ENCODE results near the gene PDE4D.

PDE4D gene

DNA sequence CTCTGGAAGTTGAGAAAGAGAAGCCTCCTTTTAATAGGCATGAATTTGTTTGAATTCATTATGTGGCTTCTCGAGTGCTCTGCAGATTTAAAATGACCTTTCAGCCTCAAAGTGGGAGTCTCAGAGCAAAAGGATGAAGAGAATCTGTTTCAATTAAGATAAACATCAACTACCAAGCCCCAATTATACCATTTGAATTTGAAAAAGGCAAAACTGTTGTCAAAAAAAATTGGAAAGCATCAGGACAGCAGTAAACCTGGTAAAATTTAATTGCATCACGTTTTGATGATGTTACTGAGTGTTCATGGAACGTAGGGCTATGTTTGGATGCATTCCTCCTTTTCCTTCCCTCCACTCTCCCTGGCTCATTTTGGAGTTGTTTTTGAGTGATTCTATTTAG is 637.2 kb downstream of the PDE4D start:
- no peak for DNase-seq (ENCODE audit: low read depth)

DNA sequence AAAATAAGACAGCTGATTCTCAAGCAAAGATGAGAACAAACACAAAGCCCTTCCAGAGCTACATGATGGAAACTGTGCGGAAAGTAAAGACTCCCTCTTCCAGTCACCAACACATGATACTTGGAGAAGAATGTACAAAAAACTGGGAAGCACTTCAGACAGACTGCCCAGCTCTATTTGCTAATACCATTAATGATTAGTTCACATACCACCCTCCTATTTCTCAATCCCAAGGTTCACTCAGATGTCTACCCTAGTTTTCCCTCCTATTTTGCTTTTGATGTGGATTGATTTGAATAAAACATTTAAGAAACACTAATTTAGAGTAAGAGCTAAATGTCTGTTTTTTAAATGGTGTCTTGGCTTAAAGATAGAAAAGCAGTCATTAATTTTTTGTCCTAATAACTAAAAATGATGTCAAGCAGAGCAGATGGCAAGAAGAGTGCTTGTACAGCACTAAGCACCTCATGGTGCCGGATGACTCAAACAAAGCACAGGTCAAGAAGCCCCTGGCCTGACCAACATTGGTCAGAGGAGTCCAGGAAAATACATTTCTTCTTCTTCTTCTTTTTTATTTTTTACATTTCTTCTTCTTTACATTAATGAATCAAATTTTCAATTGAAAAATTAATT is 639.4 kb downstream of the PDE4D start:
- no peak for DNase-seq (ENCODE audit: low read depth)

DNA sequence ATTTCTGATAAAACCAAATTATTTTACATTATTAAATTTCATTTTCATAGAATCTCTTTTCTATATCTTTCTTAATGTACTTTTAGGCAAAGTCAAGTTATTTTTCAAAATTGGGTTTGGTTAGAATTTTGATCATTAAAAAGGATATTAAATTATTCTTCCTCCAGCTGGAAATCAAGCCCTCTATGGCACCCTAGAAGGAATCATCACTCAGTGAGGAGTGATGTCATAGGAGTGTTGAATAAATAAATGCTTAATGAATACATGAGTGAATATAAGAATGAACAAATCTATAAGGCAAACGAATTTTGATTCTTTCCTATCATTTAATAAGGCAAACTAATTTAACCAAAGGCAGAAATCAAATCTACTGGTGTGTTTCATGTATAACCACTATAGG is 639.9 kb downstream of the PDE4D start:
- no peak for DNase-seq (ENCODE audit: low read depth)

DNA sequence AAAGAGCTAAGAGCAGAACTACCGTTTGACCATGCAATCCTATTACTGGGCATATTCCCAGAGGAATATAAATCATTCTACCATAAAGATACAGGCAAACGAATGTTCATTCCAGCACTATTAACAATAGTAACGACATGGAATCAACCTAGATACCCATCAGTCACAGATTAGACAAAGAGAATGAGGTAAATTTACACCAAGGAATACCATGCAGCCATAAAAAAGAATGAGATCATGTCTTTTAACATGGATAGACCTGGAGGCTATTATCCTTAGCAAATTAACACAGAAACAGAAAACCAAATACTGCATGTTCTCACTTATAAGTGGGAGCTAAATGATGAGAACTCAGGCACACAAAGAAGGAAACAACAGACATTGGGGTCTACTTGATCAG is 641.9 kb downstream of the PDE4D start:
- DNase-seq (ENCODE audit: low read depth), result no peak

DNA sequence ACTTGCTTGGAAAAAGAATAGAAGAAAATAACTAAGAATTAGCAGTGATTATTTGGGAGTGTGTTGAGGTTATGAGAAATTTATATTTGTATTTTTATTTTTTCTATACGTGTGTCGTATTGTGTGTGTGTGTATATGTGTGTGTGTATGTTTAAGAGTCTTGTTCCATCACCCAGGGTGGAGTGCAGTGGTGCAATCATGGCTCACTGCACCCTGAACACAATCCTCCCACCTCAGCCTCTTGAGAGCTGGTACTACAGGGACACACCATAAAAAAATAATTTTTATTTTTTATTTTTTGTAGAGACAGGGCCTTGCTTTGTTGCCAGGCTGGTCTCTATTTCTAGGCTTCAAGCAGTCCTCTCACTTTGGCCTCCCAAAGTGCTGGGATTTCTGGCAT is 643.8 kb downstream of the PDE4D start:
- no peak for DNase-seq (ENCODE audit: low read depth)

DNA sequence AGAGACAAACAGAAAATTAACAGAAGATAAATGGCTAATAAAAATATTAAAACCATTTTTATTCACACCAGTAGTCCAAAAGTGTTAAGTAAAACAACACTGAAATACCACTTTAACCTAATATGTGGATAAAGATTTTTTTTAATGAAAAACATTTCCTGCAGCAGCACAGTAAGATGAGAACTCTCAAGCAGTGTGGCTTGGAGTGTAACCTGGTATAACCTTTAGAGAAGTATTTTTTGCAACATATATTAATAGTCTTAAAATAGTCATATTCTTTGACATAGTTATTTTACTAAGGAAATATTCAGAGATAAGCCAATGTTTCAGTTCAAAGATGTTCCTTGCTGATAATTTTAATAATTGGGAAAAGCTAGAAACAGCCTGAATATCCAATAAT is 644.4 kb downstream of the PDE4D start:
- DNase-seq (ENCODE audit: low read depth), result peak; percentile 27

DNA sequence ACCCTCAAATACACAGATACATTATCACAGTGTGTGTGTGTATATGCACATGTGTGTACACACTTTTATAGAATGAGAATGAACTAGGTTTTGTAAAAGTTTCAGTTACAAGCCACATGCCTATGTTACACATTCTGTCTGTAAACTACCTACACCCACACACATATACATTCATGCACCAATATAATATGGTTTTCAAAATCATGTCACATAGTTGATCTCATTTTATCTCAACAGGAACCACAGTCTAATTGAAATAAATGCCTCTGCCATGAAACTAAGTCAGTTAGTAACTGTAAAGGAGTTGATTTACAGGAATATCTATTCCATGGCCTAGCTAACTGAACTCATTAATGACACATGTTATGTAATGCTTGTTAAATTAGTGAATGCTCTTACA is 646.6 kb downstream of the PDE4D start:
- DNase-seq (ENCODE audit: low read depth), result no peak

DNA sequence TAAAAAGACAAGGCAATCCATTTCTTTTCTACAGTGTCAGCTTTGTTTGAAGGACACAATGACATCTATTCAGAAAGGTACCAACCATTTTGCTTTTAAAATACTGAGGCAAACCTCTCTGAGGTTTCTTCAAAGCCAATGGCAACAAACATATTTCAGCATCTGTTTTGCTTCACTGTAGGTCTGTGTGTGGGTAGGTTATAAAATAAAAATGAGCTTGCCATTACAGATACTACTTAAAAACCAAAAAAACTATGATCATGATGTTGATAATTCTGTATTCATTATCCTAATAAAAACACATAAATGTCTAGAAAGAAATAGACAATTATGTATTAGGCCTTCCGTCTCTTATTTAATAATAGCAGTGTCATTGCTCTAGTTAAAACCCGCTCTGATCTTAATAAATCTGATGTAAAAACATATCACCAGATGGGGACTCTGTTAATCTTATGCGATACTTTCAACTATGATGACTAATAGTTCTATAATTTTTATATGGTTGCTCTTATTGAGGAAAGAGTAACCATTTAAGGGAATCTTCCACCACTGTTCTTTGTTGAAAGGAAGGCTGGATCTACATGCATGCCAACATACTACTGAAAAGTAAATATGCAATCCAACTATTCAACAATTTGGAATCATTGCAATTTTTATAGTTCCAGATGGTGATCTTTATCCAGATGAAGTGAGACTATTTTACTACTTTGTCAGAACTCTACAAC is 647.2 kb downstream of the PDE4D start:
- DNase-seq (ENCODE audit: low read depth), result peak; percentile 68

DNA sequence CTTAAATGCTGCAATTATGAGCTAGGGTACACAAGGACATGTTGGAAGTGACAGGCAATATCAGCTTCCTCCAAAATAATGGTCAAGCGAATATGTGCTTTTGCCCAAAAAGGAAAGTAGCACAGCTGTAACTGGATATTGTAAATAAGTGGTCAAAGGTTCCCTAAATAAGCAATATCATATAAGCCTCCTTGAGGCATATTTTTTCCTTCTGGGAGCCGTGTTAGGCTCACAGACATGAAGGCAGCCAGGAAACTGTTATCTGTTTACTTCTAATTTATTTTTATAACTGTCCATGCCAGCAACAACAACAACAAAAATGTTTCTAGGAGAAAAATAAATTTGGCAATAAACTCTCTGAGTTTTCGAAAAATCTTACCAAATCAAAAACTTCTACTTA is 648.3 kb downstream of the PDE4D start:
- no peak for DNase-seq (ENCODE audit: low read depth)

DNA sequence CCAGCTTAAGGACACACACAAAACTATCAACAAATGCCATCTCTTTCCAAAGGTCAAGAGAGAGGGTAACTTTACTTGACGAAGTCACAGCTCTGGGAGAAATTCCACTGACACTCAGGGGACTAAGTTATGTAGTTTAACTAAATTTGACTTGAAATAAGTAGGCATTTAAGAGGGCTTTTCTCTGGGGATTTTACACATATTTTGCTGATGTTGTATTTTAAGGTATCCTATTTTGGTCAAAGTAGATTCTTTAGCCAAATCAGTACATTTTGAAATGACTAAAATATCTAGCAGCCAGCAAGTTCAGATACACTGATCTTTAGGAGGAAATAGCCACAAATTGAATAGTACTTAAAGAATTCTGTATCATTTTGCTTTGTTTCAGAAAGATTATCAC is 652.0 kb downstream of the PDE4D start:
- DNase-seq (ENCODE audit: low read depth), result no peak

DNA sequence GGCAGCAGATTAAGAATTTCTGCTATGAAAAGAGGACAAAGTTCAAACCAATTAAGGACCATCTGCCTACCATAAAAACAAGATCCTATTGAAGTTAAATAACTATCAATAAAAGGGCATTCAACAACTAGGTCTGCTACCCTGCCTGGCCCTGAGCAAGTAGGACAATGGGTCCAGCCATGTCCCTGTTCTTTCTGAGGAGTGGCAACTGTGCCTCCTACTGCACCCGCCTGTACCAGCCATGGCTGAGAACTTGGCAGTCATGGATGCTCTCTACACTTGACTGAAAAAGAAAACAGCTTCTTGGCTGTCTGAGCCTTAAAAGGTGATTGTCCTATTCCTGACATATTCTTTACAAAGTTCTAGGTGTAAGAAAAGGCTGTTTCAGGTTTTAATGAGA is 652.4 kb downstream of the PDE4D start:
- no peak for DNase-seq (ENCODE audit: low read depth)

DNA sequence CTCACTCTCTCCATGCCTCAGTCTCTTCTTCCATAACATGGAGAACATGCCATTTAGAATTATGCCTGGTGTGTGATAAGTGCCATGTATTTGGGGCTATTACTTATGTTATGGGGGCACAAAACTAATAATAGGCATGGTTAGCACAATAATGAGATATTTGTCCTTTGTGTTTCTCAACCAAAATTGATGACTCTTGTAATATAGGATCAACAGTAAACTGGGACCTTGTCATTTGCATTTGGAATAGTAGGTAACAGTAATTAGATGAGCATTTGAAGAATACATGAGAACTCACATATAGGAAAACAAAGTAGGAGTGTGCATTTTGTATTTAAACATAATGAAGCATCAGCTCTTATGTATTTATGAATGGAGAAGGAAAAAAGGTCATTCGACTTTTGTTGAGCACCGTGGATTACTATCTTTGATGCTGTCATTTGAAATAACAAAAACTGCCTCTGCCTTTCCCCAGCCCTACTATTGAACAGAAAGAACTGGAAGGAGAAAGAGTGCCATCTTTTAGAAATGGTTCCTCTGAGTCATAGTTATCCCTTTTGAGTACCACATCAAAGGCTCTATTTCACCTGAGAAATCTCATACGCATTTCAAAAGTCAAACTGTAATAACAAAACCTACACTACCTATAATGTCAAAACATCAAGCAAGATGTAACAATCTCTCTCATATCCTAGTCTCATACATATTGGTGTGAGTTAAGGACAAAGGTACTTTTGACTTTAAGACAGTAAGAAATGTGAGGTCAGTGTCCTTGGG is 655.2 kb downstream of the PDE4D start:
- no peak for DNase-seq (ENCODE audit: low read depth)

DNA sequence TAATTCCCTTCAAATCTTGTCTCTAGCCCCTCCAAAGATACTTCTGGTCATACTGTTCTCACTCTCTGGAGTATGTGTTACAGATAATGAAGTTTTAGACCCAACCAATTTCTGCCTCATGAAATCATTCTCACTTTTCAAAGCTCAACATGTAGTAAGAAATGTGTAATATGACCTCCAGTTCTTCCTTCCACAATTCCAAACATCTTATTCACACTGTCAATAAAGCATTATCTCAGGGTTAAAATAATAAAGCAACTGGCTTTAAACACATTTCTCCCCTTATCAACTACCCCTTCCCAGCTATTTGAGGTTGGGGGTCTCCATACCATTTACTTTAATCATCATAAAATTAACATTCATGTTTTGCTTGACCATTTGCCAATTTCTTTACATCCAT is 656.5 kb downstream of the PDE4D start:
- peak; percentile 76 for DNase-seq (ENCODE audit: low read depth)

DNA sequence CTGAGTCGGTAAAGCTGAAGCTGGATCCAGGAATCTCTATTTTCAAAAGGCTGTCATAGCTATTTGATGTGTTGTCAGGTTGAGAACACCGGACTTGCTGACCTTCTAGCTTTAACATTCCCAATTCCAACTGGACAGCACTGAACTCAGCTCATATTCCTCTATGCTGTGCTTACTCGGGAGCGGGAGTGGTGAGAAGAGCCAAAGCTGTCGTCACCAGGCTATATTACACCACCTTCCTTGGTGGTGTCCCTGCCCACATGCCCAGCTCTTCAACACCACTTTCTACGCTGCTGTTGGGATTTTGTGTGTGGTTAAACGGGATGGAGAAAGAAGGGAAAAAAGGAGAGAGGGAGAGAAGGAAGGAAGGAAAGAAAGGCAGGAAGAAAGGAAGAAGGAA is 657.1 kb downstream of the PDE4D start:
- peak; percentile 35 for DNase-seq (ENCODE audit: low read depth)

DNA sequence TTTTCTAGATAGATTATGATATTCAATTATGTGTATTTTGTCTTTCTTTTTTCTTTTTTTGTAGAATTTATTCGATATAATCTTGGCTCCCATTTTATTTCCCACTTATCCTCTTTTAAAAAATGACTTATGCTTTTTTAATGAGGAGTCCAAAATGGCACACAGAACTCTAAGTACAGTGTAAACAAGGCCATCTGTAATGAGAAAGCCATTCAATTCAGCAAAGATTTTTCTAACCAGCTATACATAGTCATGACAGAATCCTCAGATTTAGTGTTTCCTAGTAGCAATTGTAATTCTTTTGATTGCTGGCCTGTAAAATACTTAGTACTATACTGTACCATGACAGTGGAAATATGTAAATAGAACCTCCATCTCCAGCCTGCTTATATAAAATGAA is 659.3 kb downstream of the PDE4D start:
- no peak for DNase-seq (ENCODE audit: low read depth)

DNA sequence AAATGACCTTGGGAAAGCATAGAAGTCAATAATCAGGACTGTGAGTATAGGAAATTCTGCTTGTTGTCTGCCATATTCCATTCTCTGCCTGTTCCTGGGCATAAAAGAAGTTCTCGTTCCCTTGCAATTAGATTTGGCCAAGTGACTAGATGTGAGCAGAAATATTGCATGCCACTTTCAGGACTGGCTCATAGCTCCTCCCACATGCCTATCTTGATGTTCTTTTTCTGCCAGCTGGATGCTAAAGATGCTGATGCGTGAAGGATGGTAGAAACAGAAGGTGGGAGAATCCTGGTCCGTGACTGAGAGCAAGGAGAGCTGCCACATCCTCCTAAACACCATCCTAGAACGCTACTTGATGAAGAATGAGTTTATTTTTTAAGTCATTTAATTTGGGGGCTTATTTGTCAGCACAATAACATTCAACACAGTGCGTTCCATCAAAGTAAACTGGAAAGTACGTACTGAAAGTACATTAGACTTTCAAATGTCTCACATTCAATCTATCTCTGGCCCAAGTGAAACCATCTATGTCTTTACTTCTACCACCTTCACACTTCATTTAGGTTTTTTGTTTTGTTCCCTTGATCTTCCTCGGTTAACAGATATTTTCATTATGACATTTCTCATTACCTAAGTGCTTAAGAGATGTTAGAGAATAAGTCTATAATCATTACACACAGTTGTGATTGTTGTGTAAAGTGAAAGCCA is 662.1 kb downstream of the PDE4D start:
- DNase-seq (ENCODE audit: low read depth), result no peak

DNA sequence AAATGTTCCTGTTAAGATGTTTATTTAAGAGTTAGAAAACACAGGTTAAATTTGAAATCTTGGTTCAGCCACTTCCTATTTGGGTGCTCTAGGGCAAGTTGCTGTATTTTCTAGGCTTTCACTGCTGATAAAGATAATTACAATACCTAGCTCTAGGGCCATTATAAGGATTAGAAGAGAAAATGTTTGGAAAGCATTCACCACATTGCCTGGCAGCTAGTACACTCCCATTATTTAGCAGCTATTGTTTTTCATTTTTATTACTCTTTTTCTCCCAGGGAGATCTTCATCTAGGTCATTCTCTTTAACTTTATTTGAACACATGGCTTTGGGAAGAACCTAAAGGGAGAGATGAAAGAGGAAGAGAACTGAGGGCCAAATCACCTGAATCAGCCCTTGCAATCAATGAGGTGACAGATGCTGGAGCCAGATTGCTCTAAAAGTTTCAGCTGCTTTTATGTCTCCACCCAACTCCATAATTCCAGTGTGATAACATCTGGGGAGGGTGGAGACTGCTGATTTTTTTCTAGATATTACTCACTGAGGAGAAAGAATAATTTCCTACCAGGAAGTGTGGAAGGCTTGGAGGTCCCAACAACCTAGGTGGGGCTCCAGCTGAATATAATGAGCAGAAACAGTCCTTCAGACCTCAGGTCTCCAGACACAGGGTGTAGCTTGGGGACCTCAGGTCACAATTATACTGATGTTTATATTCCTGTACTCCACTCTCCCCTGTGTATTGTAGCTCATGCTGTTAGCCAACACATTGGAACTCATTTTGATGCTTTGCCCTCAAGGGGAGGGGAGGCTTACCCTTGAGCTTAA is 670.6 kb downstream of the PDE4D start:
- DNase-seq (ENCODE audit: low read depth), result no peak

DNA sequence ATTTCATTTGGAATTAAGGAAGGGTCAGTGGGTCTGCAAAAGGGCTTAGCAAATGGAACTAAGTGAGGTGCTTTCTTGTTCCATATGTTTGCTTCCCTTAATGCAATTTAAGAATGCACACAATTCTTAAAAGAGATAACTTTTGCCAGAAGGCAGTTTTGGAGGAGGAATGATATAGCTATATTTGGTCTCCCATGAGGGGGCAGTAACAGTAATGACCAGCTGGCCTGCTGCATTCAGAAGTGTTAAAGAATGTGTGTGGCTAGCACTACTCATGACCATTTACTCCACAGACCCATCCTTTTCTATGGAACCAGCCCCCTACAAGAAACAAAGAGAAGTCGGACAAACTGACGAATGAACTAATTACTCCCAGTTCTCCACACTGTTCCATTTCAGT is 671.8 kb downstream of the PDE4D start:
- no peak for DNase-seq (ENCODE audit: low read depth)

DNA sequence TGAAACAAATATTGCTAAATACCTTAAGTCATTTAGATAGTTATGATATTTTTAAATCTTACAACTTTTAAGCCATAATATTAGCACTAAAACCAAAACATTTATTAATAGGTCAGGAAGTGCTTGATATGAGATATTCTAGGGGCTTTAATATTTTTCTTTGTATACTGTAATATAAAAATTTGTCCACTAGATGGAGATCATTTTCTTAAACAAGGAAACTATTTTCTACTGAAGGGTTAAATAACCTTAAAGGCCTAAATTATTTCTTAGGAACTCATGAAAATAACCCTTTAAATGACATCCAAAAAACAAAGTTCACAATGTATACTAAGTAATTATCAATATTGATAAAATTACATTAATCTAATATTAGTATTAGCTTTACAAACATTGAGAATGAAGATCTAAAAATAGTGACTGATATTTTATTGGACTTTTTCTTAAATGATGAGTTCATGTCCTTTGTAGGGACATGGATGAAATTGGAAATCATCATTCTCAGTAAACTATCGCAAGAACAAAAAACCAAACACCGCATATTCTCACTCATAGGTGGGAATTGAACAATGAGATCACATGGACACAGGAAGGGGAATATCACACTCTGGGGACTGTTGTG is 675.0 kb downstream of the PDE4D start:
- DNase-seq (ENCODE audit: low read depth), result no peak

DNA sequence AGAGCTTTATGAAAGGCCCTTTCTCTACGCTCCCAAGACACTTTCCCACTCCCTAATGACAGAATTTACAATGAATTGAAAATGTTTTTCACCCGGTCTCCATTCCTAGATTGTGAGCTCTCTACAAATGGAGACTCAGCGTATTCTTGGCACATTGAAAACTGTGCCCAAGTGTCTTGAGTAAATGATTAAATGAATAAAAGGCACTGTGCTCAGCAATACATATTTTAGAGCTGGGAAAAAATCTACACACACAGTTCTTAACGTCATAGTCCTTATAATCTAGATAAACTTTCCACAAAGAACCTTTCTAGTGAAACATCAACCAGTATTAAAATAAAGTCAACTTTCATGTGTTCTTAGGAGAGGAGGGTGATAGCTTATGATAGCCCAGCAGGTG is 676.7 kb downstream of the PDE4D start:
- DNase-seq (ENCODE audit: low read depth), result no peak

DNA sequence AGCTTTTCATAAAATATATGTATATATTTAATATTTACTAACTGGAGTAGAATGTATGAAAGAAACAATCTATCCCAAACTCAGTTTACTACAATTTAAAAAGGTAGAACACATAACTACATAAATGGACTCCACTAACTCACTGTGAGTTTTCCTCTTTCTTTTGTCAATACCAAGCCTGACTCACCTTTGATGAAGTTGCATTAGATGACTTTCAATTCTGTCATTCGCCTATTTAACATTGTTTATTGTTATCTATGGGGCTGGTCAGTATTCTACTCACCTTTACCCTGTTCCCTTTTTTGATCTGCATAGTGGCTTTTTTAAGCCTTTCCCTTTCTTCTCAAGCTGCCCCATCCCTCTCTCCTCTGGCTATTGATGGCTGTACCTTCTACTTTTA is 680.9 kb downstream of the PDE4D start:
- no peak for DNase-seq (ENCODE audit: low read depth)

All from iris pigment epithelial cell (primary cell).